ENCODE measurements around the gene MAPKAPK5.

DNA sequence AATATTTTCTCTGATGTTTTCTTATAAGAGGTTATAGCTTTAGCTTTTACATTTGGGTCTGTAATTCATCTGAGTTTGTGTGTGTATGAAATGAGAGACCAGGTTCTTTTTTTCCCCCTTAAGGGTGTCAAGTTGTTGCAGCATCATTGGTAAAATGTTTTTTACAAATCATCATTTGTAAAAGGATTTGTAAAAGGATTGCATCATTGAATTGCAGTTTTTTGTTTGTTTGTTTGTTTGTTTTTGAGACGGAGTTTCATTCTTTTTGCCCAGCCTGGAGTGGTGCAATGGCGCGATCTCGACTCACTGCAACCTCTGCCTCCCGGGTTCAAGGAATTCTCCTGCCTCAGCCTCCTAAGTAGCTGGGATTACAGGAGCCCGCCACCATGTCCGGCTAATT lies 31.1 kb downstream of the MAPKAPK5 start:
- TF ChIP-seq, protein P1, sequence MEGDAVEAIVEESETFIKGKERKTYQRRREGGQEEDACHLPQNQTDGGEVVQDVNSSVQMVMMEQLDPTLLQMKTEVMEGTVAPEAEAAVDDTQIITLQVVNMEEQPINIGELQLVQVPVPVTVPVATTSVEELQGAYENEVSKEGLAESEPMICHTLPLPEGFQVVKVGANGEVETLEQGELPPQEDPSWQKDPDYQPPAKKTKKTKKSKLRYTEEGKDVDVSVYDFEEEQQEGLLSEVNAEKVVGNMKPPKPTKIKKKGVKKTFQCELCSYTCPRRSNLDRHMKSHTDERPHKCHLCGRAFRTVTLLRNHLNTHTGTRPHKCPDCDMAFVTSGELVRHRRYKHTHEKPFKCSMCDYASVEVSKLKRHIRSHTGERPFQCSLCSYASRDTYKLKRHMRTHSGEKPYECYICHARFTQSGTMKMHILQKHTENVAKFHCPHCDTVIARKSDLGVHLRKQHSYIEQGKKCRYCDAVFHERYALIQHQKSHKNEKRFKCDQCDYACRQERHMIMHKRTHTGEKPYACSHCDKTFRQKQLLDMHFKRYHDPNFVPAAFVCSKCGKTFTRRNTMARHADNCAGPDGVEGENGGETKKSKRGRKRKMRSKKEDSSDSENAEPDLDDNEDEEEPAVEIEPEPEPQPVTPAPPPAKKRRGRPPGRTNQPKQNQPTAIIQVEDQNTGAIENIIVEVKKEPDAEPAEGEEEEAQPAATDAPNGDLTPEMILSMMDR (IDR thresholded peaks at IDR 0.05), result no peak
- TF ChIP-seq POLR2A (IDR thresholded peaks at IDR 0.05), result no peak

Data from Peyer's patch (tissue), 4 donors.